Measurements from ENCODE around the gene SERHL2. TPM values are rescaled to one million over a fixed set of nuclear protein-coding genes. Genes with fewer than 3 reads are reported as not detected.

The SERHL2 gene
- total and polyA plus RNA-seq, 8 donors: 0.23 to 3.6 (median 0.72) TPM

DNA sequence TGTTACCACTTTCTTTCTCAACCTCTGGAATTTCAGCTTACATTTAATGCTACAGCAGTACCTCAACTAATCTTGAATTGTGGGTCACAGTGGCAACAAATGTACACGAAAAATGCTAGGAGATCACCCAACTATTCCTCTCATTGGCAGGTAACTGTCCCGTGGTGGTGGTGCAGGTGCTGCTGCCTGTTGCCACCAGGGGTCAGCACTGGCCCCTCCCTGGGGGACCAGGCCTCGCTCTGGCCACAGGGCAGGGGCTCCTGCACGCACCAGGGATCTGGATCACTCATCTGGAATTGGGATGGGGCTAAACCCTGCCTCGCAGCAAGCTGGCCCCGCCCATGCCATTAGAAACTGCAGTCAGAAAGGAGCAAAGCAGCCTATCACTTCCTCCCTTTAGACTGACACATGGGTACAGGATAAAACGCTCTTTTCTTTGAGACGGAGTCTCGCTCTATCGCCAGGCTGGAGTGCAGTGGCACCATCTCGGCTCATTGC is 67.8 kb downstream of the SERHL2 start:
- H3K4me3 ChIP-seq: no peak overlapping the region
- no peak overlapping the region for H3K27ac ChIP-seq
- H3K36me3 ChIP-seq: peaks cover 3 to 23% (median 6%) of the 10 kb centered on the region in 3 donors
- TF ChIP-seq, protein P1, sequence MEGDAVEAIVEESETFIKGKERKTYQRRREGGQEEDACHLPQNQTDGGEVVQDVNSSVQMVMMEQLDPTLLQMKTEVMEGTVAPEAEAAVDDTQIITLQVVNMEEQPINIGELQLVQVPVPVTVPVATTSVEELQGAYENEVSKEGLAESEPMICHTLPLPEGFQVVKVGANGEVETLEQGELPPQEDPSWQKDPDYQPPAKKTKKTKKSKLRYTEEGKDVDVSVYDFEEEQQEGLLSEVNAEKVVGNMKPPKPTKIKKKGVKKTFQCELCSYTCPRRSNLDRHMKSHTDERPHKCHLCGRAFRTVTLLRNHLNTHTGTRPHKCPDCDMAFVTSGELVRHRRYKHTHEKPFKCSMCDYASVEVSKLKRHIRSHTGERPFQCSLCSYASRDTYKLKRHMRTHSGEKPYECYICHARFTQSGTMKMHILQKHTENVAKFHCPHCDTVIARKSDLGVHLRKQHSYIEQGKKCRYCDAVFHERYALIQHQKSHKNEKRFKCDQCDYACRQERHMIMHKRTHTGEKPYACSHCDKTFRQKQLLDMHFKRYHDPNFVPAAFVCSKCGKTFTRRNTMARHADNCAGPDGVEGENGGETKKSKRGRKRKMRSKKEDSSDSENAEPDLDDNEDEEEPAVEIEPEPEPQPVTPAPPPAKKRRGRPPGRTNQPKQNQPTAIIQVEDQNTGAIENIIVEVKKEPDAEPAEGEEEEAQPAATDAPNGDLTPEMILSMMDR (IDR thresholded peaks at IDR 0.05): peak; percentile 73 to 87 (median 84)
- H3K27me3 ChIP-seq: no peaks in the 10 kb centered on the region
- H3K4me1 ChIP-seq: no peaks in the 10 kb centered on the region
- DNase-seq: peak in 5 of 6 donors; percentile 57 to 88 (median 79)
- WGBS, 2 donors: 22 to 43% methylated on average over 8 to 11 of the region's 11 CpGs
- ATAC-seq: peak; percentile 66 to 86 (median 85)
- FAIRE-seq: no peak
- H3K9me3 ChIP-seq: no peaks in the 10 kb centered on the region
- intact Hi-C loops (cut with DNase I): no loop called here

DNA sequence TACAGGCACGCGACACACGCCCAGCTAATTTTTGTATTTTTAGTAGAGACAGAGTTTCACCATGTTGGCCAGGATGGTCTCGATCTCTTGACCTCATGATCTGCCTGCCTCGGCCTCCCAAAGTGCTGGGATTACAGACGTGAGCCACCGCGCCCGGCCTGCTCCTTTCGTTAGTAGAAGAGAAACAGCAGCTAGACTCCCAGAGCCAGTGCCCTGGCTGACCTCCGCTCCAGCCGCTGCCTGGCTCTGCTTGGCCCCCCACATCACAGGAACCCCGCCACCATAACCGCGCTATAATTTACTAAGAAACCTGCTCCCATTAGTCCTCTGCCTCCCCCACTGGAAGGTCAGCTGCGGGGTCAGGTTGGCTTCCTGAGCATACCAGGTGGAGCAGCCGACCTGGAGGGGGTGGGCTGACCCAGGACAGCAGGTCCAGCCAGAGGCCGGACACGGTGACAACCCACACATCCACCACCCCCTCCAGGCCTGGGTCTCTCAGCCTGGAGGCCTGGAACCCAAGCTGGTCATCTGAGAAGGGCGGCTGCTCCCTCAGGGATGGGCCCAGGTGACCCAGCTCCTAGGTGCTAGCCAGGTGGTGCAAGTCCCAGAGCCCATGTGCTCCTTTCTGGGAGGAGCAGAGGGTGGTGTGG is 68.4 kb downstream of the SERHL2 start:
- Histone ChIP-seq H3K4me3 (no peak overlapping the region), H3K36me3 (peaks cover 3 to 29% (median 6%) of the 10 kb centered on the region in 3 donors)

DNA sequence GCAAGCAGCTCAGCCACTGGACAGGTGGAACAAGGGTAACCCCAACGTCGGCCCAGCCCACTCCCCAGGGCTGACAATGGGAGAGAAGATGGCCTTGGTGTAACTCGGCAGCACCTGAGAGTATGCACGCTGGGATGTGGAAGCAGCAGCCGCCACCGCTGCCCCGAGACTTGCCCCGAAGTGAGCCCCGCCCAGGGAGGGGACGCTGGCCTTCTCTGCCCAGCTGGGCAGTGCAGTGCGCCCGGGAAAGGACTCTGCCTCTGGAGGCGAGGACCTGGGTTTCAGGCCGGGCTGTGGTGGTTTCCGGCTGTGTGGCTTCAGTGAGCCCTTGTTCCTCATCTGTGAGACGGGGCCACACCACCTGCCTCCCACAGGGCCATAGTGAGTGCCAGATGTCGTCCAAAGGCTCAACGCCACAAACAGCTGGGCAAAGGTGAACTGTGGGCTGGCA is 69.6 kb downstream of the SERHL2 start:
- no peak for FAIRE-seq
- no peak overlapping the region for H3K4me3 ChIP-seq
- WGBS, 2 donors: 84 to 89% methylated on average over 18 of the region's 18 CpGs
- no peaks in the 10 kb centered on the region for H3K9me3 ChIP-seq
- H3K27me3 ChIP-seq: no peaks in the 10 kb centered on the region
- H3K36me3 ChIP-seq: peaks cover 3 to 41% (median 12%) of the 10 kb centered on the region in 3 donors
- no peak for ATAC-seq
- no peak for DNase-seq
- H3K4me1 ChIP-seq: no peaks in the 10 kb centered on the region
- TF ChIP-seq, protein P1 (IDR thresholded peaks at IDR 0.05): no peak
- no peak overlapping the region for H3K27ac ChIP-seq
- intact Hi-C loops (cut with DNase I): no loop called here

More for the DNA sequence above, 68.4 kb downstream of the SERHL2 start:
- Histone ChIP-seq H3K4me1 (no peaks in the 10 kb centered on the region), H3K9me3 (no peaks in the 10 kb centered on the region), H3K27ac (no peak overlapping the region), H3K27me3 (no peaks in the 10 kb centered on the region)
- 84 to 87% methylated on average over 20 of the region's 20 CpGs for WGBS, 2 donors
- intact Hi-C loops (cut with DNase I): no loop called here
- FAIRE-seq (no peak), ATAC-seq (no peak), DNase-seq (no peak)
- TF ChIP-seq, protein P1 (IDR thresholded peaks at IDR 0.05): no peak

Other genes with a start within 250 kb of the SERHL2 start
- 1 to 10 TPM in 3 of 6 donors, under 1 TPM in 3; 0.20 to 4.4 (median 0.97) TPM for gene NFAM1, start 121.6 kb upstream of the SERHL2 start, total RNA-seq
- gene NFAM1, start 121.6 kb upstream of the SERHL2 start, polyA plus RNA-seq: under 1 TPM; 0.45 to 0.61 TPM
- 10 to 100 TPM; 12.4 to 21.5 (median 17.5) TPM for gene RRP7A, start 34.2 kb upstream of the SERHL2 start, total RNA-seq
- 10 to 100 TPM in 1 of 2 donors, 1 to 10 TPM in 1; 7.4 to 20.8 TPM for gene RRP7A, start 34.2 kb upstream of the SERHL2 start, polyA plus RNA-seq
- 10 to 100 TPM; 23.3 to 35.2 (median 28.7) TPM for gene POLDIP3, start 60.9 kb downstream of the SERHL2 start, total RNA-seq
- 10 to 100 TPM; 14.6 to 28.6 TPM for gene POLDIP3, start 60.9 kb downstream of the SERHL2 start, polyA plus RNA-seq
- gene ATP5MGL, start 86.6 kb downstream of the SERHL2 start, total RNA-seq: under 1 TPM in 5 of 6 donors, not detected in 1; 0.24 to 0.60 (median 0.34) TPM
- under 1 TPM in 1 of 2 donors, not detected in 1; 0.34 TPM for gene ATP5MGL, start 86.6 kb downstream of the SERHL2 start, polyA plus RNA-seq
- gene CYB5R3, start 95.4 kb downstream of the SERHL2 start, total RNA-seq: 10 to 100 TPM; 32.6 to 76.4 (median 43.6) TPM
- gene CYB5R3, start 95.4 kb downstream of the SERHL2 start, polyA plus RNA-seq: 100 to 1,000 TPM in 1 of 2 donors, 10 to 100 TPM in 1; 53.6 to 105 TPM
- gene A4GALT, start 166.9 kb downstream of the SERHL2 start, total RNA-seq: 1 to 10 TPM; 2.7 to 8.6 (median 3.4) TPM
- 10 to 100 TPM in 1 of 2 donors, 1 to 10 TPM in 1; 7.1 to 13.2 TPM for gene A4GALT, start 166.9 kb downstream of the SERHL2 start, polyA plus RNA-seq

Data from pancreas (tissue), 10 donors.